CD14-positive monocyte (primary cell): ENCODE results near the gene RTCA. TPM values are rescaled to one million over a fixed set of nuclear protein-coding genes. Genes with fewer than 3 reads are reported as not detected.

ENCODE experiments used
- DNase-seq, 3 donors: peaks; one replicate each; pipeline ENCODE4 v3.0.0-alpha.2; 2011 to 2022
- H2AFZ ChIP-seq: 2 replicates; pipeline ENCODE4 v1.6.0; 2012; ENCODE audit warnings: mild to moderate bottlenecking, low read depth, low read length, inconsistent platforms; ENCODE audit not compliant: insufficient read depth, poor library complexity, severe bottlenecking
- H3K27ac ChIP-seq, 2 donors: 1 replicate in 1 of 2; 2 replicates in 1 of 2; pipeline ENCODE4 v1.5.1; 2012 to 2013; ENCODE audit warnings: low read length in 2 of 2, control low read depth in 1 of 2, inconsistent platforms in 1 of 2, low read depth in 1 of 2, mild to moderate bottlenecking in 1 of 2
- H3K27me3 ChIP-seq, 2 donors: one replicate each; pipeline versions ENCODE4 v1.6.0 to v1.6.1; 2011 to 2013; ENCODE audit warnings: low read length in 2 of 2; ENCODE audit not compliant: control insufficient read depth in 2 of 2, insufficient read depth in 2 of 2
- H3K36me3 ChIP-seq, 2 donors: replicated peaks in 1 of 2; 1 replicate in 1 of 2; 2 replicates in 1 of 2; pipeline versions ENCODE4 v1.5.1 to v1.6.1; 2012 to 2013; ENCODE audit warnings: low read length in 2 of 2, control low read depth in 1 of 2, inconsistent platforms in 1 of 2, mild to moderate bottlenecking in 1 of 2; ENCODE audit not compliant: insufficient read depth in 2 of 2, control insufficient read depth in 1 of 2
- H3K4me1 ChIP-seq, 2 donors: 1 replicate in 1 of 2; 2 replicates in 1 of 2; pipeline versions ENCODE4 v1.5.1 to v1.6.1; 2012 to 2013; ENCODE audit warnings: low read length in 2 of 2, control low read depth in 1 of 2, inconsistent platforms in 1 of 2, mild to moderate bottlenecking in 1 of 2, moderate library complexity in 1 of 2; ENCODE audit not compliant: insufficient read depth in 2 of 2, control insufficient read depth in 1 of 2
- H3K4me2 ChIP-seq: replicated peaks from 2 replicates; pipeline ENCODE3; 2012; ENCODE audit warnings: low read length, moderate library complexity, mild to moderate bottlenecking; ENCODE audit not compliant: poor library complexity, severe bottlenecking; ENCODE audit errors: extremely low read depth
- H3K4me3 ChIP-seq, 3 experiments: fragments of 200-600 bp in 1 of 3; sonication (generic) in 1 of 3; replicated peaks in 1 of 3; 1 replicate in 2 of 3; 2 replicates in 1 of 3; pipeline ENCODE4 v1.5.1; 2011 to 2013; ENCODE audit warnings: low read length in 3 of 3, mild to moderate bottlenecking in 3 of 3, control low read depth in 2 of 3, low read depth in 2 of 3, inconsistent platforms in 1 of 3, moderate library complexity in 1 of 3
- H3K79me2 ChIP-seq: 2 replicates; pipeline ENCODE4 v1.6.0; 2012; ENCODE audit warnings: mild to moderate bottlenecking, control low read depth, inconsistent platforms, low read length, moderate library complexity; ENCODE audit not compliant: insufficient read depth
- H3K9ac ChIP-seq: 2 replicates; pipeline ENCODE4 v1.6.0; 2017; ENCODE audit warnings: low read length, mild to moderate bottlenecking; ENCODE audit not compliant: insufficient read depth, poor library complexity, severe bottlenecking
- H3K9me3 ChIP-seq, 2 donors: replicated peaks in 1 of 2; 1 replicate in 1 of 2; 2 replicates in 1 of 2; pipeline versions ENCODE4 v1.5.1 to v1.6.1; 2012 to 2013; ENCODE audit warnings: low read length in 2 of 2, control low read depth in 1 of 2; ENCODE audit not compliant: control insufficient read depth in 1 of 2, insufficient read depth in 1 of 2
- H4K20me1 ChIP-seq: 2 replicates; pipeline ENCODE4 v1.6.0; 2012; ENCODE audit warnings: mild to moderate bottlenecking, low read length, control low read depth, moderate library complexity; ENCODE audit not compliant: insufficient read depth
- H3K27ac Mint-ChIP-seq, 7 donors: one replicate each; pipeline ENCODE4 v1.8.0; 2020; ENCODE audit warnings: mild to moderate bottlenecking in 7 of 7, mixed read lengths in 7 of 7, moderate library complexity in 6 of 7, inconsistent platforms in 2 of 7
- H3K27me3 Mint-ChIP-seq, 3 donors: one replicate each; pipeline ENCODE4 v1.8.0; 2021 to 2022; ENCODE audit warnings: low read depth in 3 of 3, mild to moderate bottlenecking in 3 of 3, mixed read lengths in 3 of 3, moderate library complexity in 3 of 3, inconsistent platforms in 1 of 3
- H3K36me3 Mint-ChIP-seq, 2 donors: one replicate each; pipeline ENCODE4 v1.8.0; 2020; ENCODE audit warnings: mixed read lengths in 2 of 2, inconsistent platforms in 1 of 2, mild to moderate bottlenecking in 1 of 2
- H3K4me1 Mint-ChIP-seq: one replicate; pipeline ENCODE4 v1.8.0; 2020; ENCODE audit warnings: mild to moderate bottlenecking, mixed read lengths
- H3K4me3 Mint-ChIP-seq, 2 donors: one replicate each; pipeline ENCODE4 v1.8.0; 2020; ENCODE audit warnings: mild to moderate bottlenecking in 2 of 2, mixed read lengths in 2 of 2, moderate library complexity in 1 of 2
- H3K9me3 Mint-ChIP-seq, 7 donors: one replicate each; pipeline ENCODE4 v1.8.0; 2020 to 2022; ENCODE audit warnings: mixed read lengths in 7 of 7, mild to moderate bottlenecking in 6 of 7, moderate library complexity in 6 of 7, inconsistent platforms in 2 of 7
- CTCF ChIP-seq: fragments of 200-600 bp; IDR thresholded peaks from one replicate; pipeline ENCODE4 v1.8.0; 2022; ENCODE audit warnings: antibody characterized with exemption, mild to moderate bottlenecking
- WGBS: methylation state at CpG from one replicate; pipeline ENCODE4 v1.1.5; 2013; ENCODE audit warnings: missing lambda C conversion rate; ENCODE audit not compliant: insufficient coverage; 5-methylcytosine and 5-hydroxymethylcytosine counted together
- intact Hi-C, 2 donors: fragments of 100-400 bp; cut with micrococcal nuclease; formaldehyde crosslinking; loops; one replicate each; pipeline versions ENCODE4 v1.15.0 to v1.15.1; 2023
- polyA plus RNA-seq, 3 donors: library from polyadenylated mRNA; depleted of rRNA in 1 of 3; unstranded in 2 of 3; stranded (reverse) in 1 of 3; fragments of 300-500 nt in 2 of 3; fragments of >200 nt in 1 of 3; fragmentation: Illumina TruSeq in 2 of 3; gene quantifications; 1 replicate in 2 of 3; 2 replicates in 1 of 3; pipeline ENCODE4 v1.2.3, GENCODE V29; 2012 to 2021

The RTCA gene
- polyA plus RNA-seq, 3 donors: 11.7 to 18.3 (median 17.9) TPM

GRCh38 chr1:100308777-100309176, 42.8 kb downstream of the RTCA start:
- no peak for TF ChIP-seq CTCF
- Histone ChIP-seq H3K79me2 (no peaks in the 10 kb centered on the region), H3K4me3 (no peak overlapping the region), H3K4me2 (no peak overlapping the region), H4K20me1 (no peaks in the 10 kb centered on the region), H2AFZ (no peak overlapping the region), H3K9ac (no peak overlapping the region), H3K27ac (no peak overlapping the region), H3K27me3 (no peaks in the 10 kb centered on the region), H3K9me3 (no peaks in the 10 kb centered on the region), H3K36me3 (no peaks in the 10 kb centered on the region), H3K4me1 (no peaks in the 10 kb centered on the region)
- H3K4me3 Mint-ChIP-seq: no peak overlapping the region
- peaks cover 9% of the 10 kb centered on the region for H3K4me1 Mint-ChIP-seq
- peak in 1 of 3 donors; percentile 36 for DNase-seq
- peaks cover 0 to 1% (median 0%) of the 10 kb centered on the region in 3 donors for H3K27me3 Mint-ChIP-seq
- H3K27ac Mint-ChIP-seq: no peak overlapping the region
- intact Hi-C loops: no loop called here
- H3K36me3 Mint-ChIP-seq: no peaks in the 10 kb centered on the region
- WGBS: no CpG with 5 or more reads among the region's 2 CpGs
- peaks cover 0 to 5% (median 0%) of the 10 kb centered on the region in 7 donors for H3K9me3 Mint-ChIP-seq

GRCh38 chr1:100309863-100310262, 43.8 kb downstream of the RTCA start:
- Histone ChIP-seq H3K4me2 (no peak overlapping the region), H3K79me2 (no peaks in the 10 kb centered on the region), H4K20me1 (no peaks in the 10 kb centered on the region), H3K9me3 (no peaks in the 10 kb centered on the region), H2AFZ (no peak overlapping the region), H3K4me1 (no peaks in the 10 kb centered on the region), H3K9ac (no peak overlapping the region), H3K4me3 (no peak overlapping the region), H3K27ac (no peak overlapping the region), H3K27me3 (no peaks in the 10 kb centered on the region), H3K36me3 (no peaks in the 10 kb centered on the region)
- peaks cover 0 to 5% (median 0%) of the 10 kb centered on the region in 7 donors for H3K9me3 Mint-ChIP-seq
- no peak for TF ChIP-seq CTCF
- peaks cover 12% of the 10 kb centered on the region for H3K4me1 Mint-ChIP-seq
- H3K27me3 Mint-ChIP-seq: peaks cover 0 to 1% (median 0%) of the 10 kb centered on the region in 3 donors
- no peaks in the 10 kb centered on the region for H3K36me3 Mint-ChIP-seq
- no peak overlapping the region for H3K4me3 Mint-ChIP-seq
- H3K27ac Mint-ChIP-seq: no peak overlapping the region
- no peak for DNase-seq
- intact Hi-C loops: no loop called here
